H9 (cell line): ENCODE results near the gene ITPK1. TPM values are rescaled to one million over a fixed set of nuclear protein-coding genes. Genes with fewer than 3 reads are reported as not detected.

Experiments
- DNase-seq: peaks from one replicate; pipeline ENCODE4 v3.0.0-alpha.2; 2017
- H2AFZ ChIP-seq: one replicate; pipeline ENCODE4 v1.6.1; 2013; ENCODE audit warnings: mild to moderate bottlenecking, low read length, control low read depth, moderate library complexity
- H2AK5ac ChIP-seq: 2 replicates; pipeline ENCODE4 v1.6.1; 2013; ENCODE audit warnings: low read length, control low read depth, mixed read lengths; ENCODE audit not compliant: insufficient read length
- H2BK120ac ChIP-seq: one replicate; pipeline ENCODE4 v1.6.1; 2013; ENCODE audit warnings: low read depth, mild to moderate bottlenecking, low read length, control low read depth, inconsistent platforms; ENCODE audit not compliant: poor library complexity, severe bottlenecking
- H2BK12ac ChIP-seq: 2 replicates; pipeline ENCODE4 v1.6.1; 2013; ENCODE audit warnings: low read length, control low read depth, mixed read lengths, low read depth; ENCODE audit not compliant: insufficient read length
- H2BK15ac ChIP-seq: 2 replicates; pipeline ENCODE4 v1.6.1; 2013; ENCODE audit warnings: low read depth, low read length, control low read depth
- H2BK20ac ChIP-seq: one replicate; pipeline ENCODE4 v1.6.1; 2013; ENCODE audit warnings: low read depth, mild to moderate bottlenecking, low read length, control low read depth, inconsistent platforms; ENCODE audit not compliant: poor library complexity, severe bottlenecking
- H2BK5ac ChIP-seq: 2 replicates; pipeline ENCODE4 v1.6.1; 2013; ENCODE audit warnings: low read length, control low read depth, mixed read lengths; ENCODE audit not compliant: insufficient read length
- H3K14ac ChIP-seq: 2 replicates; pipeline ENCODE4 v1.6.1; 2013; ENCODE audit warnings: low read length, control low read depth; ENCODE audit not compliant: insufficient read depth
- H3K18ac ChIP-seq: 2 replicates; pipeline ENCODE4 v1.6.1; 2013; ENCODE audit warnings: low read depth, mild to moderate bottlenecking, mixed read lengths, low read length, control low read depth; ENCODE audit not compliant: insufficient read length
- H3K23ac ChIP-seq: 2 replicates; pipeline ENCODE4 v1.6.1; 2013; ENCODE audit warnings: low read length, control low read depth, mixed read lengths, low read depth; ENCODE audit not compliant: insufficient read length
- H3K23me2 ChIP-seq: 2 replicates; pipeline ENCODE4 v1.6.1; 2013; ENCODE audit warnings: low read depth, mild to moderate bottlenecking, mixed read lengths, low read length, control low read depth; ENCODE audit not compliant: insufficient read length, poor library complexity, severe bottlenecking
- H3K27ac ChIP-seq: 2 replicates; pipeline ENCODE4 v1.5.1; 2013; ENCODE audit warnings: low read length, control low read depth, mixed read lengths, low read depth; ENCODE audit not compliant: insufficient read length
- H3K27me3 ChIP-seq: 2 replicates; pipeline ENCODE4 v1.6.1; 2013; ENCODE audit warnings: low read length, control low read depth, inconsistent platforms; ENCODE audit not compliant: insufficient read depth
- H3K4ac ChIP-seq: 2 replicates; pipeline ENCODE4 v1.6.1; 2013; ENCODE audit warnings: low read depth, mild to moderate bottlenecking, control low read depth, inconsistent platforms, low read length, moderate library complexity
- H3K4me1 ChIP-seq: 2 replicates; pipeline ENCODE4 v1.6.1; 2013; ENCODE audit warnings: low read length, control low read depth, inconsistent platforms; ENCODE audit not compliant: insufficient read depth
- H3K4me2 ChIP-seq: 2 replicates; pipeline ENCODE4 v1.6.1; 2013; ENCODE audit warnings: low read length, control low read depth, mixed read lengths; ENCODE audit not compliant: insufficient read length, insufficient read depth
- H3K56ac ChIP-seq: 2 replicates; pipeline ENCODE4 v1.6.1; 2013; ENCODE audit warnings: low read depth, mild to moderate bottlenecking, mixed read lengths, low read length, control low read depth; ENCODE audit not compliant: insufficient read length
- H3K79me1 ChIP-seq: 2 replicates; pipeline ENCODE4 v1.6.1; 2013; ENCODE audit warnings: low read depth, mild to moderate bottlenecking, moderate library complexity, low read length, control low read depth, inconsistent platforms; ENCODE audit not compliant: insufficient read depth, poor library complexity, severe bottlenecking
- H3K79me2 ChIP-seq: 2 replicates; pipeline ENCODE4 v1.6.1; 2013; ENCODE audit warnings: low read length, control low read depth, inconsistent platforms; ENCODE audit not compliant: insufficient read depth
- H3K9ac ChIP-seq: 2 replicates; pipeline ENCODE4 v1.6.1; 2013; ENCODE audit warnings: low read length, control low read depth, mixed read lengths; ENCODE audit not compliant: insufficient read length; ENCODE audit errors: extremely low read depth
- H3K9me3 ChIP-seq: one replicate; pipeline ENCODE4 v1.6.1; 2013; ENCODE audit warnings: low read depth, low read length, inconsistent platforms; ENCODE audit not compliant: control insufficient read depth
- H3T11ph ChIP-seq: one replicate; pipeline ENCODE4 v1.6.1; 2013; ENCODE audit warnings: mild to moderate bottlenecking, low read length, control low read depth, inconsistent platforms
- H4K20me1 ChIP-seq: one replicate; pipeline ENCODE4 v1.6.1; 2013; ENCODE audit not compliant: control insufficient read depth, insufficient read length, insufficient read depth
- H4K5ac ChIP-seq: 2 replicates; pipeline ENCODE4 v1.6.1; 2013; ENCODE audit warnings: low read depth, mild to moderate bottlenecking, mixed read lengths, low read length, control low read depth; ENCODE audit not compliant: insufficient read length
- H4K8ac ChIP-seq: replicated peaks from 2 replicates; pipeline ENCODE4 v1.6.1; 2013; ENCODE audit warnings: low read length, control low read depth, mixed read lengths, low read depth; ENCODE audit not compliant: insufficient read length
- H4K91ac ChIP-seq: 2 replicates; pipeline ENCODE4 v1.6.1; 2013; ENCODE audit warnings: low read depth, mild to moderate bottlenecking, moderate library complexity, mixed read lengths, low read length, control low read depth; ENCODE audit not compliant: insufficient read length
- H3K27ac Mint-ChIP-seq, 3 experiments: 2 replicates in 2 of 3; 3 replicates in 1 of 3; pipeline ENCODE4 v1.8.0; 2020 to 2021; ENCODE audit warnings: mixed read lengths in 3 of 3, mild to moderate bottlenecking in 1 of 3, moderate library complexity in 1 of 3
- H3K27me3 Mint-ChIP-seq: 2 replicates; pipeline ENCODE4 v1.8.0; 2021; ENCODE audit warnings: low read depth, mild to moderate bottlenecking, moderate library complexity, mixed read lengths
- H3K36me3 Mint-ChIP-seq, 3 experiments: 2 replicates in 2 of 3; 3 replicates in 1 of 3; pipeline ENCODE4 v1.8.0; 2020 to 2021; ENCODE audit warnings: low read depth in 3 of 3, mixed read lengths in 3 of 3; ENCODE audit not compliant: insufficient read depth in 1 of 3
- H3K4me1 Mint-ChIP-seq, 2 experiments: 2 replicates each; pipeline ENCODE4 v1.8.0; 2020; ENCODE audit warnings: mixed read lengths in 2 of 2
- H3K4me3 Mint-ChIP-seq, 2 experiments: 2 replicates in 1 of 2; 3 replicates in 1 of 2; pipeline ENCODE4 v1.8.0; 2020 to 2021; ENCODE audit warnings: mild to moderate bottlenecking in 2 of 2, mixed read lengths in 2 of 2, moderate library complexity in 1 of 2
- H3K9me3 Mint-ChIP-seq, 2 experiments: 2 replicates in 1 of 2; 3 replicates in 1 of 2; pipeline ENCODE4 v1.8.0; 2020; ENCODE audit warnings: mild to moderate bottlenecking in 2 of 2, mixed read lengths in 2 of 2, moderate library complexity in 1 of 2
- CTCF ChIP-seq: fragments of 200-600 bp; sonication (generic); conservative IDR thresholded peaks from 3 replicates; pipeline ENCODE4 v1.8.0; 2021; ENCODE audit warnings: antibody characterized with exemption, mild to moderate bottlenecking
- WGBS: extraction: QIAGEN DNeasy Blood & Tissue Kit; methylation state at CpG from one replicate; pipeline ENCODE4 v1.1.7; 2013; ENCODE audit warnings: missing lambda C conversion rate, low lambda C conversion rate, mixed read lengths; ENCODE audit not compliant: insufficient read length; ENCODE audit errors: extremely low coverage; 5-methylcytosine and 5-hydroxymethylcytosine counted together
- total RNA-seq: library from RNA; stranded (reverse); gene quantifications from 2 replicates; pipeline ENCODE4 v1.2.1, GENCODE V29; 2021

ITPK1 gene
- total RNA-seq, 1 experiment from 2014 or later, result 92.7 TPM

DNA sequence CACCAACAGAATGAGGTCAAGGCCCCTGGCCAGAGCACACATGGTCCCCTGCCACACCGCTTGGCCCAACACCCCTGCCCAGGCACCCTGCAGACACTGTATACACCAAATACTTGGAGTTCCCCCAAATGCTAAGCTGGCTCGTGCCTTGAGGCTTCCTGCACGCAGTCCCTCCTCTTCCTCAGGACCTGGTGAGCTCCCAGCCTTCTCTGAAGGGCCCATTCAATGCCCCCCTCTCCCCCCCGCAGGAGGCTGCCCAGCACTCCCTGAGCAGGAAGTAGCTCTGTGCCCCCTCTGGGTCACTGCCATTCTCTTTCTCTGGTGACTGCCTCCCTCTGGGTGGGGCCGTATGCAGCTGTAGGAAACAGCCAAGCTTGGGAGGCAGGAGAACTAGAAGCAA, 75.3 kb downstream of the ITPK1 start:
- no CpG with 5 or more reads among the region's 5 CpGs for WGBS
- H3K9me3 Mint-ChIP-seq, result no peaks in the 10 kb centered on the region; a peak in 1 of 5 replicates
- H3K4me2 ChIP-seq, result peak overlapping the region; percentile 2
- H2AK5ac ChIP-seq, result no peak overlapping the region
- no peak overlapping the region for H3K18ac ChIP-seq
- no peaks in the 10 kb centered on the region; the same call in 1 of the 2 replicates for H3K27me3 Mint-ChIP-seq
- H2BK20ac ChIP-seq, result no peak overlapping the region
- H3K23ac ChIP-seq, result no peak overlapping the region
- H3K4ac ChIP-seq, result no peak overlapping the region
- no peaks in the 10 kb centered on the region for H4K20me1 ChIP-seq
- no peak overlapping the region for H2BK5ac ChIP-seq
- H3K56ac ChIP-seq, result no peak overlapping the region
- H4K5ac ChIP-seq, result no peak overlapping the region
- peaks cover 74 to 76% of the 10 kb centered on the region in 2 experiments for H3K4me1 Mint-ChIP-seq
- no peak overlapping the region for H3T11ph ChIP-seq
- no peak overlapping the region for H3K9ac ChIP-seq
- H3K27ac Mint-ChIP-seq, result peak overlapping the region; percentile 34 to 84 (median 41); a peak in 5 of 7 replicates
- H3K27me3 ChIP-seq, result no peaks in the 10 kb centered on the region
- H3K79me1 ChIP-seq, result peaks cover 9% of the 10 kb centered on the region
- no peak overlapping the region for H2BK12ac ChIP-seq
- no peak overlapping the region for H2AFZ ChIP-seq
- H3K36me3 Mint-ChIP-seq, result no peaks in the 10 kb centered on the region
- no peak overlapping the region for H3K27ac ChIP-seq
- H3K9me3 ChIP-seq, result no peaks in the 10 kb centered on the region
- peaks cover 28% of the 10 kb centered on the region; the same call in 1 of the 2 replicates for H3K4me1 ChIP-seq
- no peak overlapping the region for H4K8ac ChIP-seq
- H3K23me2 ChIP-seq, result no peaks in the 10 kb centered on the region
- H2BK120ac ChIP-seq, result no peak overlapping the region
- no peak for DNase-seq
- no peaks in the 10 kb centered on the region; the same call in 1 of the 2 replicates for H3K79me2 ChIP-seq
- H2BK15ac ChIP-seq, result no peak overlapping the region
- peak overlapping the region in 1 of 2 experiments; percentile 52; a peak in 1 of 5 replicates for H3K4me3 Mint-ChIP-seq
- no peak for TF ChIP-seq CTCF
- no peak overlapping the region for H4K91ac ChIP-seq
- H3K14ac ChIP-seq, result no peak overlapping the region
